ENCODE results near the gene CPPED1.

DNA sequence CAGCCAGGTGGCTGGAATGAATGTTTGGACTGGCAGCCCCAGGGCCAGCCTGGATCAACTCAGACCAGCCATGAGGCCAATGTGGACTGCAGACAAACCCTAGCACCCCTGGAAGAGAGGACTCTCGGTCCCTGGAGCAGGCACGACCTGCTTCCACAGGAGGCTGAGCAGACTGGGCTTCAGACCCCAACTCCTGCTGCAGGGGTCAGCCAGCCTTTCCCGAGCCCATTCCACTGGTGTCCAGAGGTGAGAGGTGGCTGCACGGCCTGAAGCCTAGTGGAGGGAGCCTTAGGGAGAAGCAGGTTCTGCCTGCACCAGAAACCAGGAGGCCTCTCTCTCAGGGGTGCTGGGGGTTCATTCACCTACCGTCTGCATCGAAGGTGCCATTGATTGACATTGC, 97.1 kb downstream of the CPPED1 start:
- TF ChIP-seq, protein P1, sequence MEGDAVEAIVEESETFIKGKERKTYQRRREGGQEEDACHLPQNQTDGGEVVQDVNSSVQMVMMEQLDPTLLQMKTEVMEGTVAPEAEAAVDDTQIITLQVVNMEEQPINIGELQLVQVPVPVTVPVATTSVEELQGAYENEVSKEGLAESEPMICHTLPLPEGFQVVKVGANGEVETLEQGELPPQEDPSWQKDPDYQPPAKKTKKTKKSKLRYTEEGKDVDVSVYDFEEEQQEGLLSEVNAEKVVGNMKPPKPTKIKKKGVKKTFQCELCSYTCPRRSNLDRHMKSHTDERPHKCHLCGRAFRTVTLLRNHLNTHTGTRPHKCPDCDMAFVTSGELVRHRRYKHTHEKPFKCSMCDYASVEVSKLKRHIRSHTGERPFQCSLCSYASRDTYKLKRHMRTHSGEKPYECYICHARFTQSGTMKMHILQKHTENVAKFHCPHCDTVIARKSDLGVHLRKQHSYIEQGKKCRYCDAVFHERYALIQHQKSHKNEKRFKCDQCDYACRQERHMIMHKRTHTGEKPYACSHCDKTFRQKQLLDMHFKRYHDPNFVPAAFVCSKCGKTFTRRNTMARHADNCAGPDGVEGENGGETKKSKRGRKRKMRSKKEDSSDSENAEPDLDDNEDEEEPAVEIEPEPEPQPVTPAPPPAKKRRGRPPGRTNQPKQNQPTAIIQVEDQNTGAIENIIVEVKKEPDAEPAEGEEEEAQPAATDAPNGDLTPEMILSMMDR (IDR thresholded peaks at IDR 0.05): no peak
- no peak for TF ChIP-seq POLR2AphosphoS5 (IDR thresholded peaks at IDR 0.05)
- no peak for TF ChIP-seq EP300 (IDR thresholded peaks at IDR 0.05)

All from sigmoid colon (tissue), 4 donors.